Epithelial cell of proximal tubule (primary cell): ENCODE data around the gene ANP32E. TPM values are rescaled to one million over a fixed set of nuclear protein-coding genes. Genes with fewer than 3 reads are reported as not detected.
"Not testable (repeated sequence)": the region's sequence is repeated elsewhere in the genome, so short reads cannot be mapped to it uniquely, and the experiment has no call there.

Source experiments
- DNase-seq: peaks from one replicate; pipeline ENCODE4 v3.0.0-alpha.2; 2011; ENCODE audit warnings: low read depth
- H3K4me3 ChIP-seq: 2 replicates; pipeline ENCODE4 v1.5.1; 2011; ENCODE audit warnings: low read depth, mild to moderate bottlenecking, low read length
- total RNA-seq: library from RNA; depleted of rRNA; stranded (reverse); fragments of >200 nt; gene quantifications from 2 replicates; pipeline ENCODE4 v1.2.3, GENCODE V29; 2015
- TF ChIP-seq, protein P1 (sequence below): conservative IDR thresholded peaks from 2 replicates; pipeline ENCODE4 v1.5.1; 2012; ENCODE audit warnings: low read depth, mild to moderate bottlenecking, low read length

Gene ANP32E
- total RNA-seq, 1 donor from 2014 or later, result 42.2 TPM

DNA sequence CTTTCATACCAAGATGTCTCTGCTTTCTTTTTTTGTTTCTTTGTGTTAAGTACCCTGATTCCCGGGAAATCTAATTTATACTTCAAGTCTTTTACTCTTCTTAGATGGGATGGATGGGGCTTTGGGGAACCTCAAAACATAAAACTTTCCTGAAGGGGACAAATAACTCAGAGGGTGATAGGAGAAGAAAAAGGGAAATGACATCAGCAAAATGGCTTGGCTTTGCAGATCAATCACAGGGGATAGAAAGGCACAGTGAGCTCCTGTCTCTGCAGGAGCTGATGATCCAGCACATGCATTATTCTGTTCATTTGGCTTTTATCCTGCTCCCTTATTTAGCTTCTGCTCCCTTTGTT is 20.3 kb upstream of the ANP32E start:
- DNase-seq, result no peak
- H3K4me3 ChIP-seq, result no peak overlapping the region
- TF ChIP-seq, protein P1, sequence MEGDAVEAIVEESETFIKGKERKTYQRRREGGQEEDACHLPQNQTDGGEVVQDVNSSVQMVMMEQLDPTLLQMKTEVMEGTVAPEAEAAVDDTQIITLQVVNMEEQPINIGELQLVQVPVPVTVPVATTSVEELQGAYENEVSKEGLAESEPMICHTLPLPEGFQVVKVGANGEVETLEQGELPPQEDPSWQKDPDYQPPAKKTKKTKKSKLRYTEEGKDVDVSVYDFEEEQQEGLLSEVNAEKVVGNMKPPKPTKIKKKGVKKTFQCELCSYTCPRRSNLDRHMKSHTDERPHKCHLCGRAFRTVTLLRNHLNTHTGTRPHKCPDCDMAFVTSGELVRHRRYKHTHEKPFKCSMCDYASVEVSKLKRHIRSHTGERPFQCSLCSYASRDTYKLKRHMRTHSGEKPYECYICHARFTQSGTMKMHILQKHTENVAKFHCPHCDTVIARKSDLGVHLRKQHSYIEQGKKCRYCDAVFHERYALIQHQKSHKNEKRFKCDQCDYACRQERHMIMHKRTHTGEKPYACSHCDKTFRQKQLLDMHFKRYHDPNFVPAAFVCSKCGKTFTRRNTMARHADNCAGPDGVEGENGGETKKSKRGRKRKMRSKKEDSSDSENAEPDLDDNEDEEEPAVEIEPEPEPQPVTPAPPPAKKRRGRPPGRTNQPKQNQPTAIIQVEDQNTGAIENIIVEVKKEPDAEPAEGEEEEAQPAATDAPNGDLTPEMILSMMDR, result no peak

DNA sequence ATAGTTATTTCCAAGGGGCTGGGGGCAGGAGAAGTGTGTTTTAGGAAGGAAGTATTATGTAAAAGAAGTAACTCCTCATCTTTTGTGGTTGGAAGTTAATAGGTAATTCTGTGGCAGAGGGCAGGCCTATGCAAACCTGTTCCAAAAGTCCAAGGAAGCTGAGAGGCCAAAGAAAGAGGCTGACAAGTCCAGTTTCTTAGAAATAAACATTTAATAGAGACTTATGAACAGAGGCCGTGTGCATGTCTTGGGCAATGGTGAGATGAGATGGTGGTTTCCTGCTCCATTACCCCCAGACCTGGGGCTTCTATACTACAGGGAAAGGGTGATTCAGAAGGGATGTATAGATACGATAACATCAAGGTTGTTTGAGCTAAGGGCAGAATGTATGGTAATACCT is 14.0 kb upstream of the ANP32E start:
- TF ChIP-seq, protein P1, result no peak
- no peak for DNase-seq
- no peak overlapping the region for H3K4me3 ChIP-seq

DNA sequence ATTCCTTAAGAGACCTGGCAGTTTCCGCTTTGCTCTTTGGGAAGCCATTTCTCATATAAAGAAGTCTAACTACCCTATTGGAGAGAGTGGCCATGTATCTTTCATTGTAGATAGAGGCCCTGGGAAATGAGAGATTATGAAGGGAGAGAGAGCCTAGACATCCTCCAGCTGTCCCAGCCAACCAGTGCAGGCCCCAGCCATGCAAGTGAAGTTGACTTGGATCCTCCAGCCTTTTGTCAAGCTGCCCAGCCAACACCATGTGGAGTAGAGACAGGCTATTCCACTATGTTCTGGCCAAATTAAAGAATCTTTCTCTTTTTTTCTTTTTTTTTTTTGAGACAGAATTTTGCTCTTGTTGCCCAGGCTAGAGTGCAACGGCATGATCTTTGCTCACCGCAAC is 7.1 kb upstream of the ANP32E start:
- no peak overlapping the region for H3K4me3 ChIP-seq
- DNase-seq, result no peak
- TF ChIP-seq, protein P1, result no peak

DNA sequence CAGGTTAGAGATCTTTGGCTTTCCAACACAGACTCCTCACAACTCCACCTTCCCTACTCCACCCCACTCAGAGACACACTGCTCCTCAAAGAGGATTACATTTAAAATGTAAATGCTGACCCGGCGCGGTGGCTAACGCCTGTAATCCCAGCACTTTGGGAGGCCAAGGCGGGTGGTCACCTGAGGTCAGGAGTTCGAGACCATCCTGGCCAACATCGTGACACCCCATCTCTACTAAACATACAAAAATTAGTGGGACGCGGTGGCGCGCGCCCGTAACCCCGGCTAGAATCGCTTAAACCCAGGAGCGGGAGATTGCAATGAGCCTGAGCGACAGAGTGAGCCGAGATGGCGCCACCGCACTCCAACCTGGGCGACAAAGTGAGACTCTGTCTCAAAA is 1.8 kb upstream of the ANP32E start:
- no peak overlapping the region for H3K4me3 ChIP-seq
- TF ChIP-seq, protein P1, result no peak
- DNase-seq, result no peak

DNA sequence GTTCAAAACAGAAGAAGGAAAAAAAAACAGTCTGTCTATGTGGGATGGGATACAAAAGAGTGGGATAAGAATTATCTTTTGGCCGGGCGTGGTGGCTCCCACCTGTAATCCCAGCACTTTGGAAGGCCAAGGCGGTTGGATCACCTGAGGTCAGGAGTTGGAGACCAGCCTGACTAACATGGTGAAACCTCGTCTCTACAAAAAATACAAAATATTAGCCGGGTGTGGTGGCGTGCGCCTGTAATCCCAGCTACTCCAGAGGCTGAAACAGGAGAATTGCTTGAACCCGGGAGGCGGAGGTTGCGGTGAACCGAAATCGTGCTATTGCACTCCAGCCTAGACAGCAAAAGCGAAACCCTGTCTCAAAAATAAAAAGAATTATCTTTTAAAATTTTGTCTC is 1.3 kb upstream of the ANP32E start:
- H3K4me3 ChIP-seq, DNase-seq: not testable (repeated sequence)

DNA sequence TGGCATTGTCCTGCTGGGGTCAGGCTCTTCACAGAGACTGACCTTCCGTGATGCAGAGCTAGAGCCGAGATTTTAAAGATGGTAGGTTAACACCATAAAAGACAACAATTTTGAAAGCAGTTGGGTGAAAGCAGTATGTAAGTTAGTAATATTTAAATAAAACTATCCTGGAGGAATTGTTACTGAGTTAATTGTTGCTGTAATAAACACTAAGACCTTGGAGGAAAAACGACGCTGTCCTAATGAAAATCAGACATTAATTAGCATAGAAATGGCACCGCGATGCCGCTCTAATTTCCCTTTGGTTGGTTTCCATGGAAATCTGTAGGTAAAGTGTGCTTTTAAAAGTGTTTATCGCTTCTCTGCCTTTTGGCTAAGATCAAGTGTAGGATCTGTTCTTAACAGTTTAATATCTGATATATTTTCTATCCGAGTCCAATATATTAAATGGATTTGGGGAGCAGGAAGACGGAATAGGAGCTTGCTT is 745 bp upstream of the ANP32E start:
- DNase-seq, result no peak
- peak overlapping the region; percentile 76 for H3K4me3 ChIP-seq
- TF ChIP-seq, protein P1, result no peak

DNA sequence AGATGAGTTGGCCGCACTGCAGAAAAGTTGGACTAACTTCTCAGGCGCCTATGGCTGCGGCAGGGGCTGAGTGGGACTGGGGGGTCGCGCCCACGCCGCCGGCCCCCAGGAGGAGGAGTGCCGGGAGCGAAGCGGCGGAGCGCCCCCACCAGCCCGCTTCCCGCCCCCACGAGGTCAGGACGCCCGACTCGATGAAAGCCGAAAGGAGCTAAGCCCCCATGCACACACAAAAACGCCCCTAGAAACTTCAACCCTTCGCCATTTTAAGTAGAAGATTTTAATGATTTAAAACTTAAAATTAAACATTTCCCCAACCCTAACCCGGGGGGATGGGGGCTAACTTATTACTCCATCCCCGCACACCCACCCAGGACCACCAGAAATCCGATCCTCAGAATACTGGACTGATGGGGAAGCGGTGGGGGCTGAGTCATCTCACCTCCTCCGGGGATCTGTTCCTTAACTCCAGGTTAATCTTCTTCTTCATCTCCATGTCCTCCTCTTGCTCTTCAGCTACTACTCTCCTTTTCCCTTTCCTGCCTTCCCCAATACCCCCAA is 539 bp downstream of the ANP32E start:
- TF ChIP-seq, protein P1, result no peak
- no peak for DNase-seq
- H3K4me3 ChIP-seq, result peak overlapping the region; percentile 76
